PC-3 (cell line): ENCODE data around the gene TBC1D25. TPM values are rescaled to one million over a fixed set of nuclear protein-coding genes. Genes with fewer than 3 reads are reported as not detected.

Experiments used
- ATAC-seq: fragments of 200-7000 bp; cut with Tn5 transposase; 2 replicates; pipeline ENCODE4 v1.9.1; 2020; ENCODE audit warnings: mild to moderate bottlenecking, moderate library complexity
- BruUV-seq: library from RNA; stranded (reverse); fragments of 400-500 nt; replicated peaks from 2 replicates; lab custom pipeline; 2021; lab: Mats Ljungman, UMichigan
- CTCF ChIA-PET: fragments of 300-600 bp; sonication (Branson Sonifier 250); formaldehyde crosslinking; loops from one replicate; lab custom pipeline; 2022; ENCODE audit warnings: antibody characterized with exemption; lab: Charles Lee
- POLR2A ChIA-PET: fragments of 300-600 bp; sonication (Branson Sonifier 250); formaldehyde crosslinking; loops from one replicate; lab custom pipeline; 2022; ENCODE audit warnings: antibody characterized with exemption; ENCODE audit not compliant: unreplicated experiment; lab: Charles Lee
- DNase-seq: peaks from one replicate; pipeline ENCODE4 v3.0.0-alpha.2; 2015
- H2AFZ ChIP-seq: fragments of 300-600 bp; sonication (generic); 2 replicates; pipeline ENCODE4 v1.6.0; 2016; ENCODE audit warnings: antibody characterized with exemption, low read length
- H3F3A ChIP-seq: fragments of 300-600 bp; sonication (generic); one replicate; pipeline ENCODE4 v1.6.0; 2017; ENCODE audit warnings: antibody characterized with exemption, low read length, control low read depth, mild to moderate bottlenecking; ENCODE audit not compliant: unreplicated experiment
- H3K27ac ChIP-seq: fragments of 300-600 bp; sonication (generic); 2 replicates; pipeline ENCODE4 v1.5.1; 2016; ENCODE audit warnings: mild to moderate bottlenecking, low read length
- H3K27me3 ChIP-seq: fragments of 300-600 bp; sonication (generic); 2 replicates; pipeline ENCODE4 v1.6.1; 2016; ENCODE audit warnings: low read length, mixed read lengths
- H3K36me3 ChIP-seq: fragments of 300-600 bp; sonication (generic); 2 replicates; pipeline ENCODE4 v1.6.1; 2016; ENCODE audit warnings: low read depth, mixed run types, low read length, mixed read lengths
- H3K4me1 ChIP-seq: fragments of 300-600 bp; sonication (generic); 2 replicates; pipeline ENCODE4 v1.5.1; 2016; ENCODE audit warnings: low read length; ENCODE audit not compliant: insufficient read depth
- H3K4me2 ChIP-seq: fragments of 300-600 bp; sonication (generic); 2 replicates; pipeline ENCODE4 v1.6.0; 2016; ENCODE audit warnings: low read length
- H3K4me3 ChIP-seq: fragments of 300-600 bp; sonication (generic); 2 replicates; pipeline ENCODE4 v1.5.1; 2016; ENCODE audit warnings: mild to moderate bottlenecking, low read length, mixed read lengths
- H3K79me2 ChIP-seq: fragments of 300-600 bp; sonication (generic); 2 replicates; pipeline ENCODE4 v1.6.1; 2017; ENCODE audit warnings: low read length, mixed read lengths
- H3K9ac ChIP-seq: fragments of 300-600 bp; sonication (generic); 2 replicates; pipeline ENCODE4 v1.6.0; 2016; ENCODE audit warnings: mild to moderate bottlenecking, low read length
- H3K9me2 ChIP-seq: fragments of 300-600 bp; sonication (generic); replicated peaks from 2 replicates; pipeline ENCODE4 v1.6.1; 2016; ENCODE audit warnings: mixed run types, low read length, mixed read lengths
- H3K9me3 ChIP-seq: fragments of 300-600 bp; sonication (generic); 2 replicates; pipeline ENCODE4 v1.6.1; 2016; ENCODE audit warnings: low read length, mixed read lengths
- H4K20me1 ChIP-seq: fragments of 300-600 bp; sonication (generic); 2 replicates; pipeline ENCODE4 v1.6.1; 2016; ENCODE audit warnings: low read length, mixed read lengths
- CTCF ChIP-seq: fragments of 300-600 bp; sonication (generic); conservative IDR thresholded peaks from 2 replicates; pipeline ENCODE4 v1.5.1; 2017; ENCODE audit warnings: antibody characterized with exemption, low read depth, mild to moderate bottlenecking, low read length
- EZH2 ChIP-seq: fragments of 300-600 bp; sonication (generic); IDR thresholded peaks from one replicate; pipeline ENCODE4 v1.6.1; 2017; ENCODE audit warnings: antibody characterized with exemption, mild to moderate bottlenecking, low read length; ENCODE audit not compliant: unreplicated experiment
- EZH2phosphoT487 ChIP-seq: fragments of 300-600 bp; sonication (generic); IDR thresholded peaks from 2 replicates; pipeline ENCODE4 v1.6.1; 2018; ENCODE audit warnings: mild to moderate bottlenecking, antibody characterized with exemption, low read length, borderline replicate concordance
- intact Hi-C: fragments of 100-400 bp; cut with micrococcal nuclease; formaldehyde crosslinking; loops from 2 replicates; pipeline ENCODE4 v1.9.0; 2023
- total RNA-seq: library from RNA; depleted of rRNA; stranded (reverse); fragments of >200 nt; gene quantifications from 2 replicates; pipeline ENCODE4 v1.2.3, GENCODE V29; 2014

TBC1D25 gene
- total RNA-seq, 1 experiment from 2014 or later = 11.3 TPM

DNA sequence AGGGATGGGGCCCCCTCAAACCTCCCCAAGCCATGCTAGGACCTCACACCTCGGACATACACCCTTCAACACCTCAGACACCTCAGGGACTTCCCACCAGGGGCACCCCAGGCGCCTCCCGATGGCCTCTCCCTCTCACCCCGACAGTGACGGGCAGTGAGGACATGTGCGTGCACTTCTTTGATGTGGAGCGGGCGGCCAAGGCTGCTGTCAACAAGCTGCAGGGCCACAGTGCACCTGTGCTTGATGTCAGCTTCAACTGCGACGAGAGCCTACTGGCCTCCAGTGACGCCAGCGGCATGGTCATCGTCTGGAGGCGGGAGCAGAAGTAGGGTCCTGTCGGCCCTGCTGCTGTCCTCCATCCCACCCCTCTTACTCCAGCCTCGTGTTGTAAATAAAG lies 65.2 kb downstream of the TBC1D25 start:
- intact Hi-C loops = no loop called here
- H3K27me3 ChIP-seq = no peaks in the 10 kb centered on the region
- no peaks in the 10 kb centered on the region for H3K79me2 ChIP-seq
- no peaks in the 10 kb centered on the region for H3F3A ChIP-seq
- H3K27ac ChIP-seq = no peak overlapping the region
- H3K9me2 ChIP-seq = no peaks in the 10 kb centered on the region
- CTCF ChIA-PET = no interaction called here
- no peak for DNase-seq
- BruUV-seq = no TSS peak
- POLR2A ChIA-PET = no interaction called here
- TF ChIP-seq CTCF (no peak), EZH2 (no peak), EZH2phosphoT487 (no peak)
- no peak overlapping the region for H2AFZ ChIP-seq
- no peaks in the 10 kb centered on the region for H4K20me1 ChIP-seq
- no peak overlapping the region for H3K9ac ChIP-seq
- H3K36me3 ChIP-seq = no peaks in the 10 kb centered on the region
- H3K4me3 ChIP-seq = no peak overlapping the region
- ATAC-seq = no peak
- no peaks in the 10 kb centered on the region for H3K9me3 ChIP-seq
- no peak overlapping the region for H3K4me2 ChIP-seq
- no peaks in the 10 kb centered on the region for H3K4me1 ChIP-seq

DNA sequence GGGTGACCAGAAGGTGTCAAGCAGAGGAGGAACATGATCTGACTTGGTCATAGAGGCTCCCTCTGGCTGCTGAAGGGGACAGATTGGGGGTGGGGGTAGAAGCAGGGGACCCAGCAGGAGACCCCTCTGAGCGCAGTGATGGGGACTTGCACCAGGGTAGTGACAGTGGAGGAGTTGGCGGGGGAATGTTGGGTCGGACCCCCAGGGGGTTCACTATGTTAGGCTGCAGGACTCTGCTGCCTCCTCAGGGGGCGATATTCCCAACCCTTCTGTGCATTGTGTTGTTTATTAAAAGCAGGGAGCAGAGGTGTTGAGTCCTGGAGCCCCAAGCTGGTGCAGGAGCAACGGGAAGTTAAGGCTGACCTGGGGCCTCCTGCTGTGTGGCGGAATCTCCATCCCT lies 66.6 kb downstream of the TBC1D25 start:
- CTCF ChIA-PET = no interaction called here
- POLR2A ChIA-PET = no interaction called here
- no peaks in the 10 kb centered on the region for H4K20me1 ChIP-seq

More for the DNA sequence above, 66.6 kb downstream of the TBC1D25 start:
- no peaks in the 10 kb centered on the region for H3K9me3 ChIP-seq
- no peaks in the 10 kb centered on the region for H3K4me1 ChIP-seq
- ATAC-seq = no peak
- intact Hi-C loops = no loop called here
- H3K9ac ChIP-seq = no peak overlapping the region
- H3K9me2 ChIP-seq = no peaks in the 10 kb centered on the region
- no peak for DNase-seq
- H3K79me2 ChIP-seq = no peaks in the 10 kb centered on the region
- no peak for TF ChIP-seq EZH2
- TF ChIP-seq EZH2phosphoT487 = no peak
- peak; percentile 35; the same call in 1 of the 2 replicates for TF ChIP-seq CTCF
- no peaks in the 10 kb centered on the region for H3K36me3 ChIP-seq
- no peak overlapping the region for H2AFZ ChIP-seq
- H3K4me2 ChIP-seq = no peak overlapping the region
- no peak overlapping the region for H3K27ac ChIP-seq
- no peak overlapping the region for H3K4me3 ChIP-seq
- H3F3A ChIP-seq = no peaks in the 10 kb centered on the region
- no peaks in the 10 kb centered on the region for H3K27me3 ChIP-seq
- no TSS peak for BruUV-seq
